GM21529 (cell line): ENCODE data around the gene SELENOO.

Source experiments
- ATAC-seq: cut with Tn5 transposase; IDR thresholded peaks from one replicate; pipeline ENCODE4 v1.9.1; 2021; ENCODE audit not compliant: unreplicated experiment

The SELENOO gene

DNA sequence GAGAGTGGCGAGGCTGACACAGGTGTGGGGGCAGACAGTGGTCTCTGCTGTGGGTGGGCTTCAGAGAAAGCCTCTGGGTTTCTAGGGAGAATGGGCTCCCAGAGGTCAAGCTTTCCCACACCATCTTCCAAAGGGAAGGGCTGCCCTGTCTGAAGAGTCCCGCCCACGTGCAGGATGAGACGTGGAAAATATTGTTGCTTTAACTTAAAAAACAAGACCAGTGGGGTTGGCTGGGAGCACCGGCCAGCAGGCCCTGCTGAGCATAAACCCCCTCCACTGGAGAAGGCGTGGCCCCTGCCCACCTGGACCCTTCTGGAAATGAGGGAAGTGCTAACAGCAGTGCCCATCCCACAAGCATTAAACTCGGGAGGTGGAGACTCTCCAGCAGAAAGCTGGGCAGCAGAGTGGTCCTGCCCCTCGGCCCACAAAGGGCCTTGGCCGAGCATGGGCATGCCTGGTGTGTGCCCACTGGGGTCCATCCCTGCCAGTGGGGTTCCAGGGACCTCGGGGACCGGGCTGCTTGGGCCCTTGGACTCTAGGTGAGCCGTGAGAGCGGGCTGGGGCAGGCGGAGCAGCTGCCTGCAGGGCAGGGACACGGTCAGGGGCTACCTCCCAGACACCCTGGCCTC is 15.4 kb downstream of the SELENOO start:
- no peak for ATAC-seq

DNA sequence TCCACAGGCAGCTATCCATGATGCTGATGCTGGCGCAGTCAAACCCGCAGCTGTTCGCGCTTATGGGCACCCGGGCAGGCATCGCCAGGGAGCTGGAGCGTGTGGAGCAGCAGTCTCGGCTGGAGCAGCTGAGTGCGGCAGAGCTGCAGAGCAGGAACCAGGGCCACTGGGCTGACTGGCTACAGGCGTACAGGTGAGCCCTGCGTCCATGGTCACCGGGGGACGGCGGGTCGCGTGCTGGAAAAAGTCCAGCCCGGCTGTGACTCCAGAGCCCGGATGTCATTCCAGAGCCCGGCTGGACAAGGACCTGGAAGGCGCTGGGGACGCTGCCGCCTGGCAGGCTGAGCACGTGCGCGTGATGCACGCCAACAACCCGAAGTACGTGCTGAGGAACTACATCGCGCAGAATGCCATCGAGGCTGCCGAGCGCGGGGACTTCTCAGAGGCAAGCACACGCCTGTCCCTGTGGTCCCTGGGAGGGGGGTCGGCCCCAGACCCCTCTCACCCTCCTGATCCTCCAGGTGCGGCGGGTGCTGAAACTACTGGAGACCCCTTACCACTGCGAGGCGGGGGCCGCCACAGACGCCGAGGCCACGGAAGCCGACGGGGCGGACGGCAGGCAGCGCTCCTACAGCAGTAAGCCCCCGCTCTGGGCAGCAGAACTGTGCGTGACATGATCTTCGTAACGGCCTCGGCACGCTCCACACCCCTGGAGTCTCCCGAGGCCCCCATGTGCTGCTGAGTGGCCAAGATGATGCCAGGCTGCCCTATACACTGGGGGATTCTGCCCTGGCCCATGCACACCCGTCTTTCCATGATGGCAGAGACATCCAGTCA is 16.1 kb downstream of the SELENOO start:
- no peak for ATAC-seq

DNA sequence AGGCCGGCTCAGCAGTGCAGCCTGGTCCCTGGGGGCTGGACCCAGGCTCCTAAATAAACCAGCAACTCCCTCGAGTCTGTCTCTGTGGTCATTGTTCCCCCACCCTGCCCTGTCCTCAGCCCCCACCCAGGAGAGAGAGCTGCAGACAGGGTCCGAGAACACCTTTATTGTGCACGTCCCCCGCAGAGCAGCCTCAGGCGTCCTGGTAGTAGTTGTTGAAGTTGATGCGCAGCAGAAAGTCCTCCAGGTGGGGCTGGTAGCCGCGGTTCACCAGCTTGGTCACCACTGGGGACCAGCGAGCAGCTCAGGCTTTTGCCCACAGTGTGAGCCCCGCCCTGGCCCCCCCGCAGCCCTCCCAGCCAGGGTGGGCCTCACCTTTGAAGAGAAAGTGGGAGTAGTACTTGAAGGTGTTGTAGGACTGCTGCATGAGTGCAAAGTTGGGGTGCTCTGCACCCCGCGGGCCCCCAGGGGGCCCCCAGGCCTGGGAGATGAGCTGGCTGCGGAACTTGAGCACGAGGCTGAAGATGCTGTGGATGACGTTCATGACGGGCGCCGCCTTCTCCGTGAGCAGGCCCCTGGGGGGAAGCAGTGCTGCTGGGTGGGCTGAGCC is 16.8 kb downstream of the SELENOO start:
- ATAC-seq = no peak

DNA sequence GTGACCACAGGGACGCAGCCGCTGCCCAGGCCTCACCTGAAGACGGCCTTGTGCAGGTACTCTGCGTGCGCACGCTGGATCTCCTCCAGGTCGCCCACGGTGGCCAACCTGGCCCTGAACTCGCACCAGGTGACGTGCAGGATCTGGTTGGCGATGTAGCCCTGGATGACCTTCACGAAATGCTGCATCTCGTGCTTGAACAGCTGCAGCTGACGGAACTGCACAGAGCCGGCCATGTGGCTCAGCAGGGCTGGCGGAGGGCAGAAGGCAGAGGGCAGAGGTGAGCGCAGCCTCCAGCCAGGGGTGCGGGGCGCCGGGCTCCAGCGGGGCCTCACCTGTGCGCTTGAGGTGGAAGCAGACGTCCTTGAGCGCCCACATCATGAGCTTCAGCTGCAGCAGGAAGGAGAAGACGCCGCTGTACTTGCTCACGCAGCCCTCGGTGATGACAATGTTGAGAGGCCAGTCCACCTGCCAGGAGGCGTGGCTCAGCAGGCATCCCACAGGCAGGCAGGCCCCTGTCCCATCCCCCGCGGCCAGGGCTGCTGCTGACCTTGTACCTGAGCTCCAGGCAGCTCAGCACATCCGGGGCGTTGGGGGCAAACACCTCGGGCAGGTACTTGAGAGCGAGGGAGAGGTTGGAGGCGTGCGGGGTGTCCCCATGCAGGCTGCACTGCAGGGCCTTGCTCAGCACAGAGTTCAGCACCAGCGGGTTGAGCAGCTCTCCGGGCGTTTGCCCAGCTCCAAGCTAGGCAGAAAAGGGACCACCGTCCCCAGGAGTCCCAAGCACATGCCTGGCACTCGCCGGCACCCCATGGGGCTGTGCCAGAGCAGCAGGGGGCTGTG is 17.6 kb downstream of the SELENOO start:
- ATAC-seq = no peak

DNA sequence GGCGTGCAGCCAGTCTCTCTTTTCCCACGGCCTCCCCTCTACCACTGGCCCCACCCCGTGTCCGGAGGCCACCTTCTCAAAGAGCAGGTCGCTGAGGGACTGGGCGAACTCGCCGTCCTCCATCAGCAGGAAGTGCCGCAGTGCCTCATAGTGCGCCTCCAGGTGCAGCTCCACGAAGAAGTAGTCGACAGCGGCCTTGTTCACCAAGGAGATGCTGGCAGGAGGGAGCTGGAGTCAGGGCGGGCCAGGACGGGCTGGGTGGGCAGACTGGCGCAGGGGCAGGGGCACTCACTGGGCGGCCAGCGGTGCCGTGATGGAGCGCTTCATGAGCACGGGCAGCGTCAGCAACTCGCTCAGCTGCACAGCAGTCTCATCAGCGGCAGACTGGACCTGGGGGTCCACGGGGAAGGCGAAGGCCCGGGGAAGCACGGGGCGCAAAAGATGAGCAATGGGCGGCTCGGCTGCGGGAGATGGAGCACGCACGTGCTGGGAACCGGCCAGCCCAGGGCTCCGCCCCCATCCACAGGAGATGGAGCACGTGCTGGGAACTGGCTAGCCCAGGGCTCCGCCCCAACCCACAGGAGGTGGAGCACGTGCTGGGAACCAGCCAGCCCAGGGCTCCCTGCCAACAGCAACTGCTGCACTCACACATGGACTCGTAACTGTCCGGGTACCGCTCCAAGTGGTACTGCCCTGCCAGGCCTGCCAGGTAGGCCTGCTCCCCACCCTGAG is 18.4 kb downstream of the SELENOO start:
- no peak for ATAC-seq

DNA sequence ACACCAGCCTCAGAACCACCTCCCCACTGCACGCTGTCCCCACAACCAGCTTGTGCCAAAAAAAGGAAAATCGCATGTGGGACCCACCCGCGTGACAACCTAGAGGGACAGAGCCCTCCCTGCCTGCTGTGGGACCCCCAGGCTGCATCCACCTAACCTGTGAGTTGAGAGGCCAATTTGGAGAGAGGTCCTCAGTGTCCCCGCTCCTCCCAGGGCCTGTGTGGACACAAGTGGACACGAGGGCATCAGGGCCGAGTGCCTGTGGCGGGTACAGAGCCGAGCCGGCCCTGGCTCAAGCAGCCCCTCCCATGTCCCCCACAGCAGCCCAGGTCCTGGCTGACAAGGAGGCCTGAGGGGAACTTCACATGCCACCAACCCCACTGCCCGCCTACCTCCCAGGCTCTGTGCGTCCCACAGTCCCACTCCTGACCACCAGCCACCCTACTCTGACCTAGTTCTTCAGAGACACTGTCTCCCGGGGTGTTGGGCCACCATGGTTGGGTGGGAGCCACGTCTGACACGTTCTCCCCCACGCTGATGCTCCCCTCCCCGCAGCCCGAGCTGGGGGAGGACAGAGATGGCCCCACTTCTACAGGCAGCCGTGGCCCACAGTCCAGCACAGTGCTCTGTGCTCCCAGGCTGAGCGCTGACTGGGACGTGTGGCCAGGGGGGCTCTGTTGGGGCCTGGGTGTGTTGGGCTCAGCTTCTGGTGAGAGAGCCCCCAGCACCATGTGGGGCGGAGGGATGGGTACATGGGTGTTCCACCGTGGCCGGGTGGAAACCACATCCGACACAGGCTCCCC is 19.2 kb downstream of the SELENOO start:
- no peak for ATAC-seq

DNA sequence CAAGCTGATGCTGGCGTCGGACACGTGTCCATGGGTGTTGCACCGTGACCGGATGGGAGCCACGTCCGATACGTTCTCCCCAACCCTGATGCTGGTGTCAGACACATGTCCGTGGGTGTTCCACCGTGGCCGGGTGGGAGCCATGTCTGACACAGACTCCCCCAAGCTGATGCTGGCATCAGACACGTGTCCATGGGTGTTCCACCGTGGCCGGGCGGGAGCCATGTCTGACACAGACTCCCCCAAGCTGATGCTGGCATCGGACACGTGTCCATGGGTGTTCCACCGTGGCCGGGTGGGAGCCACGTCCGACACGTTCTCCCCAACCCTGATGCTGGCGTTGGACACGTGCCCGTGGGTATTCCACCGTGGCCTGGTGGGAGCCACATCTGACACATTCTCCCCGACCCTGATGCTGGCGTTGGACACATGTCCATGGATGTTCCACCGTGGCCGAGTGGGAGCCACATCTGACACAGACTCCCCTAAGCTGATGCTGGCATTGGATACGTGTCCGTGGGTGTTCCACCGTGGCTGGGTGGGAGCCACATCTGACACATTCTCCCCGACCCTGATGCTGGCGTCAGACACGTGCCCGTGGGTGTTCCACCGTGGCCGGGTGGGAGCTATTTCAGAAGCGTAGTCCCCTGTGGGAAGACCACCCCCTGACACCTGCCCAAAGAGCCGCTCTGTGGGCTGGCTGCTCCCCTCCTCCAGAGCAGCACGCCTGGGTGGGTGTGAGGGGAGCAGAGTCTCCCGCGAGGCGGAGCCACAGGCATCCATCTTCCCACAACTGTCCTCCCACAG is 20.0 kb downstream of the SELENOO start:
- no peak for ATAC-seq

DNA sequence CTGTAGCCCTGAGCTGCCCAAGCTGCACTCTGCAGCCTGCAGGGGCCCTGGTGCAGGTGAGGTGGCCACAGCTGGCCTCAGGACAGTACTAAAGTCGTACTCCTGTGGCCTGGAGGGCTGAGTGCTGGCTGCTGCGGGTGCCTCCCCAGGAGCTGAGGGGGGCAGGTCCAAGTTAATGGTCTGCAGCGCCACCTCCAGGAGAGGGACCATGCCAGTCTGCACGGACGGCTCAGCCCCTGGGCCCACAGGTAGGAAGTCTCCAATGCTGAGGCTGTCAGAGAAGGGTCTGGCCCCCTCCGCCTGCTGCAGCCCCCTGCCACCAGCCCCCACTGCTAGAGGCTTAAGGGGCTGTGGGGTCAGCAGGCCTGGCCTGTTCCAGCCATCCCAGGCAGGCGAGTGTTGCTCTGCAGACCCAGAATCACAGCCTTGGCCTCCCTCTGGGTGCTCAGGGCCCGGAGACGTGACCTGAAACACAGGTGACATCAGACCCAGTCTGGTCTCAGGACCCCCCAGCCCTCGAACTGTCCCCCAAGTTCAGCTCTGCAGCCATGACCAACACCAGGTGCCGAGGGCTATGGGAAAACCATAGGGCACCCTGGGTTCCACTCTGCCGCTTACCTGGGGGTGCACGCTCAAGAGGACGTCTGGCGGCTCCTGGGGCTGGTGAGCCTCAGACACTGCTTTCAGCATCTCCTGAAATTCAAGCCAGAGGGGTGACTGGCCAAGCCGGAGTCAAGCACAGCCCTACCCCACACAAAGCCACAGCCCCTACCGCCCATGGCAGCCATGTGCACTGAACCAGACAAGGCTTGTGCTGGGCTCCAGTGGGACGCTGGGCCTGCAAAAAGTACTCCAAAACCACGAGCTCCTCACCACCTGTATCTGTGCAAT is 20.8 kb downstream of the SELENOO start:
- ATAC-seq = no peak

DNA sequence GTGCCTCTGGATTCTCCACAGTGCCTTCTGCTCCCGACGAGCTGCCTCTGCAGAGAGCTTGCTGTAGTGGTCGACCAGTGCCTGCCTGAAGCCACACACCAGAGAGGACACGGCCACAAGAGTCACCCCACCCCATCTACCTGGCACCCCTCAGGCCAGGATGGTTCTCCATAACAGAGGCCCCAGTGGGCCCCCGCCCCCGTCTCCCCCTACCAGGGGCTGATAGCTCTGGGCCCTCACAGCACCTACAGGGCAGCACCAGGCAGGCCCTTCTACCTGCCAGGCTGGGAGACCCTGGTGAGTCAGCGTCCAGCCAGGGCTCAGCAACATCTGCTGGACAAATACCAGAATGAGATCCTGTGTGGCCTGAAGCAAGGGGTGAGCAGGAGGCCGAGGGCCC is 21.7 kb downstream of the SELENOO start:
- no peak for ATAC-seq

DNA sequence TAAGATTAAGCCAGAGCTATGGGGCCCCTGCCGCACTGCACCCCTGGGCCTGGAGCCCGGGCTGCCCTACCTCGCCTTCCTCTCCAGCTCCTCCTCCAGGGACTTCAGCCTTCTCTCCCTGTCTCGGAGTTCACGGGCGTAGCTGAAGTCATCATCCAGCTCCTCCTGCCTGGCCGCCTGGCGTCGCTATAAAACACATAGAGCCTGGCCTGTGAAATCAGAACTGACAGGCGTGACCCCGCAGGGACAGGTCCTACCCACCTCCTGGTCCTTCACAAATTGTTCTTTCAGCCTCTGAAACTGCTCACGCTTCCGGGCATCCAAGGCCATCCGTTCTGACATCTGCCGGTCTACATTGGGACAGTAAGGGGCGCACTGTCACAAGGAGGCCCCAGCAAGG is 23.3 kb downstream of the SELENOO start:
- ATAC-seq = no peak

DNA sequence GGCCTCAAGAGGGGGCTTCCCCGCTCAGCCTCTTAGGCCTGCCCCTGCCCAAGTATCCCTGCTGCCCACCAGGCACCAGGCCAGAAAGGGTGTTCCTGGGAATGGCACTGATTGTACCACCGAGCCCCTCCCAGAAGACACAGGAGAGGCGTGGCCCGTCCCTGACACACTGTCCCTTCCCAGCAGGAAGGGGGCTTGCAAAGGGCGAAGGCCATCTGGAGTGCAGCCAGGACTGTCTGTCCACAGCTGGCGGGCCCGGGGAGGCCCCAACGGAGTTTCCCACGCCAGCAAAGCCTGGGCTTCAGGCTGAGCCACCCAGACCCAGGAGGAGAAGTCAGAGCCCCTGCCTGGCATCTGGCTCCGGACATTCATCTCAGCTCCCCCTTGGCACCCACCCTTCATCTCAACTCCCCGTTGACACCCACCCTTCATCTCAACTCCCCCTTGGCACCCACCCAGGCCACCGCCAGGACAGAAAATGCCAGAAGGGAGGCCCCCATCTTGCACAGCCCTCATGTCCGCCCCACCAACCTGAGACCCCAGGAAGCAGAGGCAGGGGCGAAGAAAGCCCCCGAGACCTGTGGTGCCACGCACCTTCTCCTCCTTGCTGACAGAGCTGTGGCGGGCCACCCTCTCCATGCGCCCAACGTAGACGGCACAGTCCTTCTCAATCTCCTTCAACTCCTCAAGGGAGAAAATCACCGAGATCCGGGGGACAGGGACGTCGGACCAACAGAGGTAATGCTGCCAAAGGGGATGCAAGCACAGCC is 24.6 kb downstream of the SELENOO start:
- no peak for ATAC-seq

DNA sequence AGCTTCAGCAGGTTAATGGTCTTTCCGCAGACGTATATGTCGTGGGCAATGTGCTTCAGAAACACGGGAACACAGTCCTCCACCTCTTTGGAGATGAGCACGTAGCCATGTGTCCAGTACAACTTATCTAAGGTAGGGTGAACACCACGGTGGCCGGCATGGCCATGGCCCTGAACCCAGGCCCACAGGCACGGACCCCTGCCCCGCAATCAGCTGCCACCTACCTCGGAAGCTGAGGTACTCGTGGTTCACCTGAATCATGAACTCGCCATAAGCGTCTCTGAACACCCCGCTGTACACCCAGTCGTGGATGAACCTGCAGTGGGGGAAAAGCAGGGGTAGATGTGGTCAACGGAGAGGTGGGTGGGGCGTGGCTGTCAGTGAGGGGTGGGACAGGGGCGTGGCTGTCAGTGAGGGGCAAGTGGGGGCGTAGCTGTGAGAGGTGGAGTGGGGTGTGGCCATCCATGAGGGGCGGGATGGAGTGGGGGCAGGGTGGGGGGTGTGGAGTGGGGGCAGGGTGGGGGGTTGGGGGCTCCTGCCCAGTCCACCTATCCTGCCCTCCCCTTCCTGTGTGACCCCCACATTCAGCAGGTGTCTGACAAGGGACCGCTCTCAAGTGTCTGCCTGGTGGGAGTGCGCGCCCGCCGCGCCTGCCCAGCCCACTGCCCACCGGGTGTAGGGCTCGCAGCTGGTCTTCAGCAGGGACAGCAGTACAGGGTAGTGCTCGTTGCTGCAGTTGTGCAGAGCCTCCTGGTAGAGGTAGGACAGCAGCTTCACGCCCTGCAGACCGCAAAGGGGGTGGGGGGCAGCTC is 25.5 kb downstream of the SELENOO start:
- no peak for ATAC-seq

DNA sequence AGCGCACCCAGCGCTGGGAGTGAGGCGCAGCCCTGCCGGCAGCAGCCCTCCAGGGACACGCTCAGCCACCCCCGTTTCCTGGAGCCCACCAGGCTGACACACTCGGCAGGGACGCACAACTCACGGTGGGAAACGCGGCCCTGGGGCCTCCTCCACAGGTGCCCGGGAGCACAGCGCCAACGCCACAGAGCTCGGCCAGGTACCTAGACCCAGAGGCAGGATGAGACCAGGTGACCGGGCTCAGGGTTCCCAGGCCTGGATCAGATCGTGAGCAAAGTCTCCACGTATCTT is 26.0 kb downstream of the SELENOO start:
- ATAC-seq = no peak

DNA sequence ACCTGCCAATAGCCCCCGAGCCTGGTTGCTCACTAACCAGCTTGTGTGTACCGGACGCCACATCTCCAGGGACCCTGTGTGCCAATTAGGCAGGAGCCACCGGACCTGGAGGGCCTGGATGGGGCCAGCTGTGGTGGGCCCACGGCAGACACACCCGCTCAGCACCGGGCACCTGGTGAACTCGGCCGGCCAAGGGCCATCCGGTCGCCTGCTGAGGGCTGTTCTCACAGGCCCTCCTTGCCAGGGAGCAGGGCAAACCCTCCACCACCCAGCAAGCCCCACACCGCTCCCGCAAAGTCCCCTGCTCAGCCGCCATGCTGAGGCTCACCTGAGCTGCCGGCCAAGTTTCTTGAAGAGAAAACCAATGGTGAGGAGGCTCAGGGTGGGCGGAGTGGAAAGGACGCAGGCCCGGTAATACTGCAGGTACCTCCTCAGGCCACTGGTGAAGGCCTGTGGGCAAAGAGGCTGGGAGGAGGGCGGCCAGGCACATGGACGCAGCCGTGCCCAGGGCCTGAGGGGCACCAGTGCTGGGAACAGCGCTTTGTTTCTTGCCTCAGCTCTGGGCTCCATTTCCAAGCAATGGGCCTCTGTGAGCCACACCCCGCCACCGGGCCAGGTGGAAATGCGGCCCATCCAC is 26.9 kb downstream of the SELENOO start:
- ATAC-seq = no peak

DNA sequence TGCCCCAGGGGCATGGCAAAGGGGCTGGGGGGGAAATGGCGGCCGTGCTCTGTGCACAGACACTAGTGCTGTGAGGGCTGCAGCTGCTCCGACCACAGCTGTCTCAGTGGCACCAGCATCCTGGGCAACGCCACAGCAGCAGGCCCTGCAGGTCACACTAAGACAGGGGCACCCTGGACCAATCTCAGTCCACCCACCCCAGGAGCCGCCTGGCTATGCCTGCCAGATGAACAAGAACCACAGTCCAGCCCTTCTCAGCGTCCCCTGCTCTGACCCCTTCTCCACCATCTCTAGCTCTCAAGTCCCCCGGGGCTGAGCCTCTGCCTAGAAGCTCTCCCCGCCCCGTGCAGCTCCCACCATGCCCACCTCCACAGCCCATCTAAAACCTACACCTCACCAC is 27.6 kb downstream of the SELENOO start:
- no peak for ATAC-seq

DNA sequence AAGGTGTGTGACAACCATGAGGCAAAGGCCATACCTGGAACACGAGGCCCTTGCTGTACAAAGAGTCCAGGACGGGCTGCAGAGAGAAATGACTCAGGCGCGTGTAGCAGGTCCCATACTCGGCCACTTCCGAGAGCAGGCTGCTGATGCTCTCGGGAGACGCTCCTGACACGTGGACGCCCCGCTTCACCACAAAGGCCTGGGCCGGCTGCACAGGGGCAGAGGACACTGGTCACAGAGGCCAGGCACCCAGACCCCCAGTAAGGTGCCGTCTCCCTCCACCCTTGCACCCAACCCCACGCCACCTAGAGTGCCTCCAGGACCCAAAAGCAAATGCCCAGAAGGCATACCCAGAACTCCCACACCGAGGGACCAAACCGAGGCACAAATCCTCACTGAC is 28.6 kb downstream of the SELENOO start:
- no peak for ATAC-seq
